ENCODE measurements around the gene ZNF329.

ZNF329 gene

GRCh38 chr19:58150328-58150921 lies at the start of gene ZNF329:
ZNF329 (minus strand) TSS chr19:58150789; CDS start chr19:58129503, 21,286 bp downstream.
- H3K27ac ChIP-seq, result peak within 1 kb of the TSS; percentile 78
- H3K4me2 ChIP-seq (ENCODE audit: low read length), result peak within 1 kb of the TSS; percentile 82
- no peaks in the 10 kb centered on the region for H3K9me3 ChIP-seq (ENCODE audit: control insufficient read depth, low read length)
- H3K4me3 ChIP-seq (ENCODE audit: low read depth, low read length), result peak within 1 kb of the TSS; percentile 91
- no peaks in the 10 kb centered on the region for H3K27me3 ChIP-seq (ENCODE audit: control insufficient read depth, insufficient read depth, low read length)
- no peaks in the 10 kb centered on the region for H3K36me3 ChIP-seq (ENCODE audit: control insufficient read depth, insufficient read depth, low read length)
- H3K4me1 ChIP-seq, result peaks cover 4% of the 10 kb centered on the region
- peak within 1 kb of the TSS; percentile 84 for H2AFZ ChIP-seq
- TF ChIP-seq CTCF (IDR thresholded peaks at IDR 0.05), result no peak
- H3K79me2 ChIP-seq, result peaks cover 14% of the 10 kb centered on the region
- H3K9ac ChIP-seq, result peak within 1 kb of the TSS; percentile 23

DNA sequence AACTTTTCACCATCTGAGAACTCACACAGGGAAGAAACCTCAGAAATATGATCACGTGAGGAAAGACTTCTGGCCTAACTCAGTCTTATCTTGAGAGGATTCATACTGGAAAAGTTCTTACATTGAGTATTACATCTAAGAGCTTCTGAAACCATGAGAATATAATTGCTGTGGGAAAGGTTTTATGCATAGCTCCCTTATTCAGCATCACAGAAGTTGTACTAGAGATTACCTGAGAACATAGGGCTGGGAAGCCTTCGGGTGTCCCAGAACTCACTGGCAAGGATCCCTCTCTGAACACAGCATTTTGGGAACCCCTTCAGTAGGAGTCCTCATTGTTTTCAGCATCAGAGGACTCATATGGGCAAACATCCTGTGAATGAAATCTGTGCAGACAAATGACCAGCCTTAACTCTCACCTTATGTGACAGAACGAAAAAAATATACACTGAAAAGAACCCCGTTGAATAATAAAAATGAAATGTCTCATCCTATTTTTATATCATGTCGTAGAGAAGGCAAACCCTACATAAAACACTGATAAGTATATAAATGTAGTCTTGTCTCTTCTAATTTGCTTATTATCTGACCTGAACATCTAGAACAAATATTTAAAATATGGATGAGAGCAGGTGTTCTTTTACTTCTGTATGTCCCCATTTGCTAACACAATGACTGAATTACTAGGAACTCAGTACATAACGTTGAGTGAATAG lies 46.5 kb upstream of the ZNF329 start:
- peaks cover 50% of the 10 kb centered on the region for H3K36me3 ChIP-seq (ENCODE audit: control insufficient read depth, insufficient read depth, low read length)

GRCh38 chr19:58183817-58184215 lies 33.2 kb upstream of the ZNF329 start:
- Histone ChIP-seq H3K9me3 (ENCODE audit: control insufficient read depth, low read length) (peaks cover 6% of the 10 kb centered on the region), H3K27me3 (ENCODE audit: control insufficient read depth, insufficient read depth, low read length) (no peaks in the 10 kb centered on the region), H3K4me2 (ENCODE audit: low read length) (peak overlapping the region; percentile 98), H3K79me2 (peaks cover 8% of the 10 kb centered on the region), H3K36me3 (ENCODE audit: control insufficient read depth, insufficient read depth, low read length) (peaks cover 9% of the 10 kb centered on the region), H2AFZ (peak overlapping the region; percentile 94), H3K4me3 (ENCODE audit: low read depth, low read length) (peak overlapping the region; percentile 98), H3K27ac (peak overlapping the region; percentile 98), H3K4me1 (peaks cover 10% of the 10 kb centered on the region), H3K9ac (peak overlapping the region; percentile 98)
- TF ChIP-seq CTCF (IDR thresholded peaks at IDR 0.05), result no peak

More for the DNA sequence above, 46.5 kb upstream of the ZNF329 start:
- no peak overlapping the region for H3K4me3 ChIP-seq (ENCODE audit: low read depth, low read length)
- peaks cover 41% of the 10 kb centered on the region for H3K9me3 ChIP-seq (ENCODE audit: control insufficient read depth, low read length)
- no peak overlapping the region for H2AFZ ChIP-seq
- no peaks in the 10 kb centered on the region for H3K27me3 ChIP-seq (ENCODE audit: control insufficient read depth, insufficient read depth, low read length)
- no peaks in the 10 kb centered on the region for H3K79me2 ChIP-seq
- TF ChIP-seq CTCF (IDR thresholded peaks at IDR 0.05), result no peak
- no peak overlapping the region for H3K9ac ChIP-seq
- no peak overlapping the region for H3K4me2 ChIP-seq (ENCODE audit: low read length)
- H3K4me1 ChIP-seq, result no peaks in the 10 kb centered on the region
- no peak overlapping the region for H3K27ac ChIP-seq

GRCh38 chr19:58182989-58183816 lies 32.6 kb upstream of the ZNF329 start, which contains the start of gene ZNF274:
ZNF274 (plus strand) TSS chr19:58183061; CDS start chr19:58183966, 905 bp downstream.
- H3K4me1 ChIP-seq, result peaks cover 10% of the 10 kb centered on the region
- peak within 1 kb of the TSS; percentile 98 for H3K4me2 ChIP-seq (ENCODE audit: low read length)
- H3K9me3 ChIP-seq (ENCODE audit: control insufficient read depth, low read length), result peaks cover 4% of the 10 kb centered on the region
- H3K9ac ChIP-seq, result peak within 1 kb of the TSS; percentile 98
- peaks cover 6% of the 10 kb centered on the region for H3K36me3 ChIP-seq (ENCODE audit: control insufficient read depth, insufficient read depth, low read length)
- H2AFZ ChIP-seq, result peak within 1 kb of the TSS; percentile 94
- no peaks in the 10 kb centered on the region for H3K27me3 ChIP-seq (ENCODE audit: control insufficient read depth, insufficient read depth, low read length)
- peaks cover 8% of the 10 kb centered on the region for H3K79me2 ChIP-seq
- peak within 1 kb of the TSS; percentile 98 for H3K27ac ChIP-seq
- no peak for TF ChIP-seq CTCF (IDR thresholded peaks at IDR 0.05)
- H3K4me3 ChIP-seq (ENCODE audit: low read depth, low read length), result peak within 1 kb of the TSS; percentile 98

All from parathyroid adenoma (tissue), 2 donors.